ENCODE data around the gene FOXE1. TPM values are rescaled to one million over a fixed set of nuclear protein-coding genes. Genes with fewer than 3 reads are reported as not detected.
A peak's percentile ranks its signal among the peaks of the same experiment; 100 is the strongest.

The FOXE1 gene
- total RNA-seq (2021; ENCODE audit: unreplicated experiment), result 0.82 TPM
- 0.67 TPM for polyA plus RNA-seq (2012; ENCODE audit: insufficient read length)
- percentile 14 among the genes with signal in this experiment for Bru-seq, nascent RNA
- percentile 38 among the genes with signal in this experiment for BruChase-seq, experiment 1, labeled RNA remaining after a 2-hour chase
- percentile 35 among the genes with signal in this experiment for BruChase-seq, experiment 2, labeled RNA remaining after a 6-hour chase
- long read RNA-seq, partial matches to known transcripts, result 0 of 1 reads
- long read RNA-seq, other reads (novel, unspliced or antisense), result 0 of 1 reads

- no peaks in the 10 kb centered on the region for H3K27me3 ChIP-seq (ENCODE audit: control insufficient read depth, insufficient read depth, low read length)
- intact Hi-C loops (cut with micrococcal nuclease; ENCODE audit: unreplicated experiment), result no loop called here
- POLR2A ChIA-PET, result no interaction called here
- BruUV-seq (replicated peaks), result no TSS peak
- no peaks in the 10 kb centered on the region for H3K4me1 ChIP-seq (ENCODE audit: control insufficient read depth, insufficient read depth, low read length)
- H3K9me3 ChIP-seq (ENCODE audit: control insufficient read depth, insufficient read depth, low read depth, low read length), result no peaks in the 10 kb centered on the region
- peak within 1 kb of the TSS; percentile 21 to 30 for H3K4me3 ChIP-seq (ENCODE audit: low read depth in 2 of 2, low read length in 2 of 2)
- CTCF ChIA-PET, result no interaction called here
- no peaks in the 10 kb centered on the region for H3K36me3 ChIP-seq (ENCODE audit: control insufficient read depth, insufficient read depth, low read length)
- peak; percentile 74 for ATAC-seq
- in situ Hi-C loops (cut with HindIII; ENCODE audit: low pct_unique_long_range_greater_than_20kb, low sequenced_read_pairs), result no loop called here
- no peak for DNase-seq (ENCODE audit: low read depth, low spot score)
- no peak within 1 kb of the TSS for H3K27ac ChIP-seq (ENCODE audit: low read length)
- TF ChIP-seq POLR2AphosphoS5 (IDR thresholded peaks at IDR 0.05; ENCODE audit: low read depth, low read length), result no peak
- no peak for TF ChIP-seq CTCF (IDR thresholded peaks at IDR 0.05)
- no peak for TF ChIP-seq SIN3A (IDR thresholded peaks at IDR 0.05; ENCODE audit: borderline replicate concordance, insufficient read depth, low read depth, low read length)
- TF ChIP-seq, protein P1, sequence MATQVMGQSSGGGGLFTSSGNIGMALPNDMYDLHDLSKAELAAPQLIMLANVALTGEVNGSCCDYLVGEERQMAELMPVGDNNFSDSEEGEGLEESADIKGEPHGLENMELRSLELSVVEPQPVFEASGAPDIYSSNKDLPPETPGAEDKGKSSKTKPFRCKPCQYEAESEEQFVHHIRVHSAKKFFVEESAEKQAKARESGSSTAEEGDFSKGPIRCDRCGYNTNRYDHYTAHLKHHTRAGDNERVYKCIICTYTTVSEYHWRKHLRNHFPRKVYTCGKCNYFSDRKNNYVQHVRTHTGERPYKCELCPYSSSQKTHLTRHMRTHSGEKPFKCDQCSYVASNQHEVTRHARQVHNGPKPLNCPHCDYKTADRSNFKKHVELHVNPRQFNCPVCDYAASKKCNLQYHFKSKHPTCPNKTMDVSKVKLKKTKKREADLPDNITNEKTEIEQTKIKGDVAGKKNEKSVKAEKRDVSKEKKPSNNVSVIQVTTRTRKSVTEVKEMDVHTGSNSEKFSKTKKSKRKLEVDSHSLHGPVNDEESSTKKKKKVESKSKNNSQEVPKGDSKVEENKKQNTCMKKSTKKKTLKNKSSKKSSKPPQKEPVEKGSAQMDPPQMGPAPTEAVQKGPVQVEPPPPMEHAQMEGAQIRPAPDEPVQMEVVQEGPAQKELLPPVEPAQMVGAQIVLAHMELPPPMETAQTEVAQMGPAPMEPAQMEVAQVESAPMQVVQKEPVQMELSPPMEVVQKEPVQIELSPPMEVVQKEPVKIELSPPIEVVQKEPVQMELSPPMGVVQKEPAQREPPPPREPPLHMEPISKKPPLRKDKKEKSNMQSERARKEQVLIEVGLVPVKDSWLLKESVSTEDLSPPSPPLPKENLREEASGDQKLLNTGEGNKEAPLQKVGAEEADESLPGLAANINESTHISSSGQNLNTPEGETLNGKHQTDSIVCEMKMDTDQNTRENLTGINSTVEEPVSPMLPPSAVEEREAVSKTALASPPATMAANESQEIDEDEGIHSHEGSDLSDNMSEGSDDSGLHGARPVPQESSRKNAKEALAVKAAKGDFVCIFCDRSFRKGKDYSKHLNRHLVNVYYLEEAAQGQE (IDR thresholded peaks at IDR 0.05; ENCODE audit: insufficient read depth in 1 of 2, low read depth in 2 of 2, low read length in 1 of 2), result no peak
- TF ChIP-seq TCF7L2 (IDR thresholded peaks at IDR 0.05; ENCODE audit: low read depth, low read length), result no peak
These were observed at the start of gene FOXE1 for GRCh38 chr9:97853056-97853843. TSS of gene FOXE1 (plus strand) at chr9:97853226. CDS start at chr9:97853915, 689 bp downstream.

- H3K4me1 ChIP-seq (ENCODE audit: control insufficient read depth, insufficient read depth, low read length), result peaks cover 3% of the 10 kb centered on the region; the same call in 1 of the 2 replicates
- ChIA-PET CTCF (no interaction called here), POLR2A (no interaction called here)
- intact Hi-C loops (cut with micrococcal nuclease; ENCODE audit: unreplicated experiment), result no loop called here
- DNase-seq (ENCODE audit: low read depth, low spot score) (no peak), ATAC-seq (no peak)
- no TSS peak for BruUV-seq (replicated peaks)
- TF ChIP-seq CTCF (IDR thresholded peaks at IDR 0.05) (no peak), SIN3A (IDR thresholded peaks at IDR 0.05; ENCODE audit: borderline replicate concordance, insufficient read depth, low read depth, low read length) (no peak), TCF7L2 (IDR thresholded peaks at IDR 0.05; ENCODE audit: low read depth, low read length) (no peak), POLR2AphosphoS5 (IDR thresholded peaks at IDR 0.05; ENCODE audit: low read depth, low read length) (no peak)
- TF ChIP-seq, protein P1 (IDR thresholded peaks at IDR 0.05; ENCODE audit: insufficient read depth in 1 of 2, low read depth in 2 of 2, low read length in 1 of 2), result no peak
- no peaks in the 10 kb centered on the region for H3K27me3 ChIP-seq (ENCODE audit: control insufficient read depth, insufficient read depth, low read length)
- H3K4me3 ChIP-seq (ENCODE audit: low read depth in 2 of 2, low read length in 2 of 2), result peak overlapping the region; percentile 58 to 74
- peak overlapping the region; percentile 59; the same call in 1 of the 2 replicates for H3K27ac ChIP-seq (ENCODE audit: low read length)
- H3K36me3 ChIP-seq (ENCODE audit: control insufficient read depth, insufficient read depth, low read length), result no peaks in the 10 kb centered on the region
- in situ Hi-C loops (cut with HindIII; ENCODE audit: low pct_unique_long_range_greater_than_20kb, low sequenced_read_pairs), result no loop called here
- no peaks in the 10 kb centered on the region for H3K9me3 ChIP-seq (ENCODE audit: control insufficient read depth, insufficient read depth, low read depth, low read length)
These were observed 49.0 kb upstream of the FOXE1 start for GRCh38 chr9:97804059-97804365.
